Measurements from ENCODE around the gene FILIP1. TPM values are rescaled to one million over a fixed set of nuclear protein-coding genes. Genes with fewer than 3 reads are reported as not detected.

The FILIP1 gene
- total RNA-seq, 1 experiment from 2014 or later = 2.9 TPM

- H3K36me3 Mint-ChIP-seq = no peaks in the 10 kb centered on the region
- TF ChIP-seq, protein P1, sequence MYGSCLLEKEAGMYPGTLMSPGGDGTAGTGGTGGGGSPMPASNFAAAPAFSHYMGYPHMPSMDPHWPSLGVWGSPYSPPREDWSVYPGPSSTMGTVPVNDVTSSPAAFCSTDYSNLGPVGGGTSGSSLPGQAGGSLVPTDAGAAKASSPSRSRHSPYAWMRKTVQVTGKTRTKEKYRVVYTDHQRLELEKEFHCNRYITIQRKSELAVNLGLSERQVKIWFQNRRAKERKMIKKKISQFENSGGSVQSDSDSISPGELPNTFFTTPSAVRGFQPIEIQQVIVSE (CRISPR knock-in tag; IDR thresholded peaks at IDR 0.05; ENCODE audit: borderline replicate concordance) = no peak
- TF ChIP-seq ESRRA (CRISPR knock-in tag; IDR thresholded peaks at IDR 0.05; ENCODE audit: borderline replicate concordance) (no peak), TP53 (CRISPR knock-in tag; IDR thresholded peaks at IDR 0.05) (no peak), ZBTB21 (CRISPR knock-in tag; IDR thresholded peaks at IDR 0.05; ENCODE audit: borderline replicate concordance) (no peak), IRF1 (CRISPR knock-in tag; IDR thresholded peaks at IDR 0.05) (no peak), TCF7 (CRISPR knock-in tag; IDR thresholded peaks at IDR 0.05; ENCODE audit: low read depth) (no peak), ZNF263 (CRISPR knock-in tag; IDR thresholded peaks at IDR 0.05; ENCODE audit: low read depth) (no peak)
- TF ChIP-seq, protein P2, sequence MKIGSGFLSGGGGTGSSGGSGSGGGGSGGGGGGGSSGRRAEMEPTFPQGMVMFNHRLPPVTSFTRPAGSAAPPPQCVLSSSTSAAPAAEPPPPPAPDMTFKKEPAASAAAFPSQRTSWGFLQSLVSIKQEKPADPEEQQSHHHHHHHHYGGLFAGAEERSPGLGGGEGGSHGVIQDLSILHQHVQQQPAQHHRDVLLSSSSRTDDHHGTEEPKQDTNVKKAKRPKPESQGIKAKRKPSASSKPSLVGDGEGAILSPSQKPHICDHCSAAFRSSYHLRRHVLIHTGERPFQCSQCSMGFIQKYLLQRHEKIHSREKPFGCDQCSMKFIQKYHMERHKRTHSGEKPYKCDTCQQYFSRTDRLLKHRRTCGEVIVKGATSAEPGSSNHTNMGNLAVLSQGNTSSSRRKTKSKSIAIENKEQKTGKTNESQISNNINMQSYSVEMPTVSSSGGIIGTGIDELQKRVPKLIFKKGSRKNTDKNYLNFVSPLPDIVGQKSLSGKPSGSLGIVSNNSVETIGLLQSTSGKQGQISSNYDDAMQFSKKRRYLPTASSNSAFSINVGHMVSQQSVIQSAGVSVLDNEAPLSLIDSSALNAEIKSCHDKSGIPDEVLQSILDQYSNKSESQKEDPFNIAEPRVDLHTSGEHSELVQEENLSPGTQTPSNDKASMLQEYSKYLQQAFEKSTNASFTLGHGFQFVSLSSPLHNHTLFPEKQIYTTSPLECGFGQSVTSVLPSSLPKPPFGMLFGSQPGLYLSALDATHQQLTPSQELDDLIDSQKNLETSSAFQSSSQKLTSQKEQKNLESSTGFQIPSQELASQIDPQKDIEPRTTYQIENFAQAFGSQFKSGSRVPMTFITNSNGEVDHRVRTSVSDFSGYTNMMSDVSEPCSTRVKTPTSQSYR (CRISPR knock-in tag; IDR thresholded peaks at IDR 0.05) = no peak
- ChIA-PET CTCF (interaction anchor here (0.7 to 1.5 kb wide), 8 partner anchors 14 to 320 kb away, joined by 3 to 9 read pairs (median 4); no protein-coding TSS in a partner anchor), POLR2A (interaction anchor here (1.1 kb wide), 1 partner anchor 218 kb away, joined by 4 read pairs; no protein-coding TSS in a partner anchor)
- peak overlapping the region; percentile 22; the same call in 1 of the 2 replicates for H3K27ac Mint-ChIP-seq
- peaks cover 4% of the 10 kb centered on the region; the same call in 1 of the 2 replicates for H3K9me3 Mint-ChIP-seq
- H3K27me3 Mint-ChIP-seq (ENCODE audit: low read depth) = no peaks in the 10 kb centered on the region
- peaks cover 12% of the 10 kb centered on the region for H3K4me1 Mint-ChIP-seq
- ATAC-seq (no peak), DNase-seq (ENCODE audit: low spot score) (no peak)
- H3K4me3 Mint-ChIP-seq = no peak overlapping the region
Measured at GRCh38 chr6:75528423-75528822, 34.8 kb upstream of the FILIP1 start.

GRCh38 chr6:75526502-75527127 lies 33.0 kb upstream of the FILIP1 start:
- peaks cover 9% of the 10 kb centered on the region for H3K4me1 Mint-ChIP-seq
- CTCF ChIA-PET = interaction anchor here (0.6 kb wide), 1 partner anchor 15 kb away, joined by 4 read pairs; no protein-coding TSS in a partner anchor
- no peaks in the 10 kb centered on the region for H3K36me3 Mint-ChIP-seq
- H3K27me3 Mint-ChIP-seq (ENCODE audit: low read depth) = no peaks in the 10 kb centered on the region
- peak; percentile 39 for DNase-seq (ENCODE audit: low spot score)
- no peak overlapping the region for H3K27ac Mint-ChIP-seq
- no peak for TF ChIP-seq NR2C2 (CRISPR knock-in tag; IDR thresholded peaks at IDR 0.05)
- TF ChIP-seq, protein P3, sequence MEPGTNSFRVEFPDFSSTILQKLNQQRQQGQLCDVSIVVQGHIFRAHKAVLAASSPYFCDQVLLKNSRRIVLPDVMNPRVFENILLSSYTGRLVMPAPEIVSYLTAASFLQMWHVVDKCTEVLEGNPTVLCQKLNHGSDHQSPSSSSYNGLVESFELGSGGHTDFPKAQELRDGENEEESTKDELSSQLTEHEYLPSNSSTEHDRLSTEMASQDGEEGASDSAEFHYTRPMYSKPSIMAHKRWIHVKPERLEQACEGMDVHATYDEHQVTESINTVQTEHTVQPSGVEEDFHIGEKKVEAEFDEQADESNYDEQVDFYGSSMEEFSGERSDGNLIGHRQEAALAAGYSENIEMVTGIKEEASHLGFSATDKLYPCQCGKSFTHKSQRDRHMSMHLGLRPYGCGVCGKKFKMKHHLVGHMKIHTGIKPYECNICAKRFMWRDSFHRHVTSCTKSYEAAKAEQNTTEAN (CRISPR knock-in tag; IDR thresholded peaks at IDR 0.05) = no peak
- no peak for TF ChIP-seq NR3C1 (CRISPR knock-in tag; conservative IDR thresholded peaks at IDR 0.05; ENCODE audit: low read depth)
- TF ChIP-seq, protein P4, sequence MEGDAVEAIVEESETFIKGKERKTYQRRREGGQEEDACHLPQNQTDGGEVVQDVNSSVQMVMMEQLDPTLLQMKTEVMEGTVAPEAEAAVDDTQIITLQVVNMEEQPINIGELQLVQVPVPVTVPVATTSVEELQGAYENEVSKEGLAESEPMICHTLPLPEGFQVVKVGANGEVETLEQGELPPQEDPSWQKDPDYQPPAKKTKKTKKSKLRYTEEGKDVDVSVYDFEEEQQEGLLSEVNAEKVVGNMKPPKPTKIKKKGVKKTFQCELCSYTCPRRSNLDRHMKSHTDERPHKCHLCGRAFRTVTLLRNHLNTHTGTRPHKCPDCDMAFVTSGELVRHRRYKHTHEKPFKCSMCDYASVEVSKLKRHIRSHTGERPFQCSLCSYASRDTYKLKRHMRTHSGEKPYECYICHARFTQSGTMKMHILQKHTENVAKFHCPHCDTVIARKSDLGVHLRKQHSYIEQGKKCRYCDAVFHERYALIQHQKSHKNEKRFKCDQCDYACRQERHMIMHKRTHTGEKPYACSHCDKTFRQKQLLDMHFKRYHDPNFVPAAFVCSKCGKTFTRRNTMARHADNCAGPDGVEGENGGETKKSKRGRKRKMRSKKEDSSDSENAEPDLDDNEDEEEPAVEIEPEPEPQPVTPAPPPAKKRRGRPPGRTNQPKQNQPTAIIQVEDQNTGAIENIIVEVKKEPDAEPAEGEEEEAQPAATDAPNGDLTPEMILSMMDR (IDR thresholded peaks at IDR 0.05) = peak; percentile 45; the same call in 1 of the 2 replicates
- TF ChIP-seq PREB (CRISPR knock-in tag; IDR thresholded peaks at IDR 0.05; ENCODE audit: borderline replicate concordance) = no peak
- no peak for TF ChIP-seq MYBL2 (CRISPR knock-in tag; IDR thresholded peaks at IDR 0.05)
- POLR2A ChIA-PET = no interaction called here
- ATAC-seq = peak; percentile 78
- H3K4me3 Mint-ChIP-seq = no peak overlapping the region
- H3K9me3 Mint-ChIP-seq = peaks cover 4% of the 10 kb centered on the region; the same call in 1 of the 2 replicates
